IPS DF 19.7 (cell line): ENCODE measurements around the gene PQBP1.
A peak's percentile ranks its signal among the peaks of the same experiment; 100 is the strongest.

Experiments used
- DNase-seq: peaks from one replicate; pipeline ENCODE4 v3.0.0-alpha.2; 2013; ENCODE audit warnings: low read depth, low spot score

Gene PQBP1

DNA sequence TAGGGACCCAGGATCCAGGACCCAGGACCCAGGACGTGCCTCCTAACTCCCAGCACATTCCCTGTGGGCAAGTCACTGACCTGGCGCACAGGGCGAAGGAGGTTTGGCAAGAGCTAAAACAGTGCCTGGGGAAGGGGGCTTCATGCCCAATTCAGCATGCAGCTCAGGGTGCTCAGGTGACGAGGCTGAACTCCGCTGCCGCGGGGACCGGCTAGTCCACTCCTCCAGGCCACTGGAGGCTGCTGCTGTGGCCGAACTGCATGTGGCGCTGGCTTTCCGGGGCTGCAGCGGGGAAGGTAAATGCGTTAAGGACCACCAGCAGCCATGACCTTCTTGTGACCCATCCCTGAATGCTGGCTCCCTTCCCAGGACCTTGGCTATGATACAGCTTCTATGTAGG is 26.0 kb downstream of the PQBP1 start:
- no peak for DNase-seq

DNA sequence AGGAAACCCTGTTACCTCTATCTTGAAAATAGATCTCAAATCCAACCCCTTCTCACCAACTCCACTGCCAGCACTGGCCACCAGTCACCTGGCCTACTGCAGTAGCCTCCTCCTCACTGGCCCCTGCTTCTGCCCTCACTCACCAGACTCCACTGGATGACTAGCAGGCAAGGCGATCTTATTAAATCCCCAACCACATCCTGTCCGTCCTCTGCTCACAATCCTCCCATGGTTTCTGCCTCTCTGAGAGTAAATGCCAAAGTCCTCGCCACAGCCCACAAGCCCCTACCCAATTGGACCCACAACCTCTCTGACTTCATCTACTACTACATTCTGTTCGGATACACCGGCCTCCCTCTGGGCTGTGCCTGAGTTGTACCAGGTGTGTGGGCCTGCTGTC is 26.5 kb downstream of the PQBP1 start:
- no peak for DNase-seq

DNA sequence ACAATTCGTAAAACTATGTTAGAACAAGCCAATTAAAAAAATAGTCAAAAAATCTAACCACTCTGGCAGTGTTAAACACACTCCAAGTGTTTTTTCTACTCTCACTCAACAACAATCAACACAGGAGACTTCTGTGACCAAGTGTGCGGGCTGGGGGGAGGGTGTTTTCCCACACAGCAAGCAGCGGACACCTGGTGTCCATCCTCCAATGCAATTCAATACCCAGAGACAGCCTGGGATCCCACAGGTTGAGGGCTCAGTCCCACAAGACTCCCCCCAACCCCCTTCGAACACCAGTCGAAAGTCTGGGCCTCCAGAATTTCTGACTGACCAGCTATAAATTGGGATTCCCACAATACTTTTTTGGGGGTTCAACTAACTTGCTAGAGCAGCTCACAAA is 29.4 kb downstream of the PQBP1 start:
- DNase-seq: no peak

DNA sequence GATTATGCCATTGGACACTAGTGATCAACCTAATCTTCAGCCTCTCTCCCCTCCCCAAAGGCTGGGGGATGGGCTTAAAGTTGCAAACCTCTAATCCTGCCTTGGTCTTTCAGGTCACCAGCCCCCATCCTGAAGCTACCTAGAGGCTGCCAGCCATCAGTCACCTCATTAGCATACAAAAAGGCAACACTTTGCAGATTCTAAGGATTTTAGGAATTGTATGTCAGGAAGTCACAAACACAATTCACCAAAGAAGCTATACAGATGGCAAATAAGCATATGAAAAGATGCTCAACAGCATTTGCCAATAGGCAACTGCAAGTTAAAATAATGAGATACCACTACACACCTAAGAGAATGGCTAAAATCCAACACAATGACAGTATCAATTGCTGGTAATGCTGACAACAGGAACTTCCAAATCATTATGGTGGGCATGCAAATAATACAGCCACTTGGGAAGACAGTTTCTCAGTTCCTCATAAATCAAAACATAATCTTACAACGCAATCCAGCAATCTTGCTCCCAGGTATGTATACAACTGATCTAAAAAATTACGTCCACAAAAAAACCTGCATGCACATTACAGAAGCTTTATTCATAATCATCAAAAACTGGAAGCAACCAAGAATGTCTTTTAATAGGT is 30.1 kb downstream of the PQBP1 start:
- DNase-seq: peak; percentile 87

DNA sequence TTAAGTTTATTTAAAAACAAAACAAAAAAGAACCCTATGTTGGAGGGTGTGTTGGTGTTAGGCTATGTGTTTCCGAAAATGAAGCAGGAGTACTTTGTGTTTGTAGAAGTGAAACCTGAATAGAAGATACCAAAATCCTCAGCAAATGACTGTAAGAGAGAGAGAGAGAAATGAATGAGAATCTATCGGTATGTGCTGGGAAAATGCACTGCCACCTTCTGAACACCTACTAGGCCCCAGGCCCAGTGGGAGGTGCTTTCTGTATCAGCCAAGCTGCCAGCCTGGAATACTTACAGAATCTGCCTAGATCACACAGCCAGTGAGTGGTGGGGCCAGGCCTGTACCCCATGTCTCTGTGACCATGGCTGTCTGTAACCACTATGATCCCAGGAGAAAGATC is 36.0 kb downstream of the PQBP1 start:
- no peak for DNase-seq

DNA sequence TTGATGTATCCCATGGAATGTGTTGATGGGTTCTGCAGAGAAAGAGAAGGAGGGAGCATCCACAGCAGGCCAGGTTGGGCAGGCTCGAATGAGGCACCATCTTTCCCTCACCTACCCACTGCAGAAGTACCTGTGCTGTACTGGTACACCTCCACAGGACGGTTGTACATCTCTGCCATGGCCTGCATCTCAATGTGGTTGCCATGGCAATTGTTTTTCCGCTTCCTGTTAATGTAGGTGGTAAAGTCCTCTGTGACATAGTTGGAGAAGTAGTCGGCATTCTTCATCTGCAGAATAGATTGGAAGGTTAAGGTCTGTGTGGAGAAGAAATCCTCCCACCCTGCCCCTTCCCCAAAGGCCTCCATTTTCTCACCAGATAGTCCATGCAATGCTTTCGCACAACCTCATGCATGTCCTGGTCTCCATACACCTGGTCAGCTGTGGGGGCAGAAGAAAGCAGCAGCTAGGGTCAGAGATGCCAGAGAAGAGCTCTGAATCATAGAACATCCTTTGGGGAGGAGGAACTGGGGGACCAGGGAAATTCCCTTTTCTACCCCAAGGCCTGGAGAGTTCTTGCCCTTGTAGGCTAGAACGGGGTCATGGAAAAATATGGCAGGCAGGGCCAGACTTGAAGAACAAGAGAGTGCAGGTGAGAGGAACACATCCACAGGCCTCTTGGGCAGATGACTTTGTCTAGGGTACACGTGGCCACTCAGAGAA is 37.0 kb downstream of the PQBP1 start:
- no peak for DNase-seq

DNA sequence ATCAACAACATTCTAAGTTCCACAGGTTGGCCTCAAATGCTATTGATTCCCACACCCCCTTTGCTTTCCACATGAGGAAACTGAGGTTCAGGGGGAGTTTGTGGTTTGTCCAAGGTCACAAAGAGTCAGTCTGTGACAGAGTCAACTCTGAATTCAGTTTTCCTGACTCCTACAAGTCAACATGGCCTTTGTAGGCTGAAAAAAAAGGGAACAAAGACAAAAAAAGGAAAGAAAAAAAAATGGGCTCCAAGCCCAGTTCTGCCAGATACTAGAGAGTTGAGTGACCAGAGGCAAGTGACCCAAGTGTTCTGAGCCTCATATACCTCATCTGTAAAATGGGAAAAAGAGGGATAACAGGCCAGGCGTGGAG is 37.6 kb downstream of the PQBP1 start:
- DNase-seq: no peak

DNA sequence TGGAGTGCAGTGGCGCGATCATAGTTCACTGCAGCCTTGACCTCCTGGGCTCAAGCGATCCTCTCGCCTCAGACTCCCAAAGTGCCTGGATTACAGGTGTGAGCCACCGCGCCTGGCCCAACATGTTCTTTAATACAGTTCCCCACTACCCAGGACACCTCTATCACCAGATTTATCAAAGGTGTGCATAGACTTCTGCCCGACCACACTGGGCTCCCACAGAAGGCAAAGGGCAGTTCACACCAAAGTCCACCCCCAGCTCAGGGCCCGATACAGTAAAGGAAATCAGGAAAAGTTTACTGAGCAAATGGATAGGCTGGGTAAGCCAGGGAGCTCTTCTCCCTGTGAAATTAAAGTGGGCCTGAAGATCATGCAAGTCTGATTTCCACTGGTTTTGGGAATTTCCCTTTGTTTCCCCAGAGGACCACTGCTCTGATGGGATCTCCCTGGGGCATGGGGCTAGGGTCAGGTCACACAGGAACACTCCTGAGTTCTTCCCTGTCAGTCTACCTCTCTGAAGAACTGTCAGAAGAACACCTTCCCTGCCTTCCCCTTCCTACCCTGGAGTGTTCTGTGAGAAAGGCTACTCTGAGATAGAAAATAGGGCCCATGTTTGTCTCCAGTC is 38.8 kb downstream of the PQBP1 start:
- DNase-seq: no peak

DNA sequence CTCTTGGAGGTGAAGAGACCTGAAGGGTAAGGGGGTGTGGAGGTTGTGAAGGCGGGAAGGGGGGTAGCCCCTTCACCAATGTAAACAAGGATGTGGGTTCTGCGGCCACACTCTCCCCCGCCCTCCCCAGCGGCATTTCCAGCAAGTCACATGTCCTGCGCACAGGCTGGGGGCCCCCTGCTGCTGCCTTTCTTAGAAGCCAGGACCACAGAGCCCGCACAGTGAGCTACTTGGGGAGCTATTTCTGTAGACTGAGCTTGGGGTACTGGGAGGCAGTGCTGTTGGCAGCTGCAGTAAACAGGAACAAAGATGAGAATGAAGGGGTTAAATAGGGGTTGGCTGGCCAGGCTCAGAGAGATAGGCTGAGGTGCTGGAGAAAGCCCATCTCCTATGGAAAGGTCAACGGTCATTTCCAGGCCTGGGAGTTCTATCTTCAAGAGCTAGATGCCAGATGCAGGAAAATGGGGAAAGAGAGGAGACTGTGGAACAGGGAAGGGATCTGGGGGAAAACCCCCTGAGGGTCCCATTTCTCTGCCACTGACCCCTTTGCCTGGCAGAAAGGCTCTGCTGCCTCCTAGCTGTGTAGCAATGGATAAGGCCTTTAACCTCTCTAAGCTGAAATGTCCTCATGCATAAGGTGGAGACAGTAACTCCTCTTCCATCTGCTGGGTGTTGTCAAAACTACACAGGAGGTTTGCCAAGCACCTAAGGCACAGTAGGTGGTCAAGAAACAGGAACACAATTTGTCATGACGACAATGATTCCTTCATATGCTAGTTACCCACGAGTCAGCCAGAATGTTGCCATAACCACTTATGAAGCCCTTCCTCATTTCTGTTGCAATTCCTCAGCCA is 39.6 kb downstream of the PQBP1 start:
- DNase-seq: no peak

DNA sequence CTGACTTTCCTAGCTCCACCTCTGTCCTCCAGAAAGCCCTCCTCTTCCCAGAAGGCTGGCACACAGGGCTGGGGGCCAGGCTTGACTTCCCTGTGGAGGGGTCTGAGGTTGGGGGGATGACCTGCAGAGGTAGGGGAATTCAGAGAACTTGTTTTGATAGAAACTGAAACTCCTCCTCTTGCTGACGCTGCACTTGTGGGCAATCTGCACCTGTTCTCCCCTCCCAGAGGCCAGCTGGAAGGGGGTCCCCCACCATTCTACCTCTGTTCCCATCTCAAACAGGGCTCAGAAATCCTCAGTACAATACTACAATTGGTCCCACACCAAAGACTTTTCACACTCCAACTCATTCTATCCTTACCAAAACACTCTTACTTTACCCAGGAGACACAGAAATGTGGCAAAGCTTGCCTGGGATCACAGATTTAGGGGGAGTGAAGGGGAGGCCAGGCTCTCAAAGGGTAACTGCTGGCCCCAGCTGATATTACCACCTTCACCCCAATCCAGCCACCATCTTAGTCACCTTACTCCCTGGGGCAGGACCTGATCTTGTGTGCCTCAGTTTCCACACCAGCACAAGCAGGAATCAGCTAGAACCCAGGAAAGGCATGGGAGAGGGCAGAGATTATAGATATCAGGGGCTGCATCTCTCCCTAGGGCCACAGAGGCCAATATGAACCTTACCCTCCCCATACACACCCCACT is 41.1 kb downstream of the PQBP1 start:
- DNase-seq: no peak

DNA sequence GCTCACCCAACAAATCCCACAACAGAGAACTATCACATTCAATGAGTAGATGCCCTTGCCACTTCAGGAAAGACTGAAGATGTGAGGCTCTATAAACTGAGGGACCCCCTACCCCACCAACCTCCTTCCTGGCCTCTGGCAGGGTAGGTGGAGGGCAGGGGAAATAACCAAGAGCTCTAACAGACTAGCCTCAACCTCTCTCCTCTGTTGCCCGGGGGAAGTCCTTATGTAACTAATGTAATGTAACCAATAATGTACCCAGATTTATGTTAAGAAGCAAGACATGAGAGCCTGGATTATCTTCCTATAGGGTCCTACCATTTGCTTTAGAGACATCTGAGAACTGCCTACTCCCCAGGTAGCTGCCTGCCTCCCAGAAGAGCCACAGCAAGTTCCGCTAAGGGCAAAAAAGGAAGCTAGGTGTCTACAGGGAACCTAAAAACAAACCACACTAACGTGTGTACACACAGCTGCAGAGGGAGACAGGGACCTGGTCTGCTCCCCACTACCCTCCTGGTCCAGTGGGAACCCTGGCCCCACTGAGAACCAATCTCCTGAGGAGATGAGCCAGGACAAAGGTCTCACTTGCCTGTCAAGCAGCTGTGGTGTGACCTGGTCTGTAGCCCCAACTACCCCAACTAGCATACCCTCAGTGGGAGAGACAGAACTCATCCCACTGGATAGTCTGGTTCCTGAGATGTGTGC is 41.9 kb downstream of the PQBP1 start:
- no peak for DNase-seq

DNA sequence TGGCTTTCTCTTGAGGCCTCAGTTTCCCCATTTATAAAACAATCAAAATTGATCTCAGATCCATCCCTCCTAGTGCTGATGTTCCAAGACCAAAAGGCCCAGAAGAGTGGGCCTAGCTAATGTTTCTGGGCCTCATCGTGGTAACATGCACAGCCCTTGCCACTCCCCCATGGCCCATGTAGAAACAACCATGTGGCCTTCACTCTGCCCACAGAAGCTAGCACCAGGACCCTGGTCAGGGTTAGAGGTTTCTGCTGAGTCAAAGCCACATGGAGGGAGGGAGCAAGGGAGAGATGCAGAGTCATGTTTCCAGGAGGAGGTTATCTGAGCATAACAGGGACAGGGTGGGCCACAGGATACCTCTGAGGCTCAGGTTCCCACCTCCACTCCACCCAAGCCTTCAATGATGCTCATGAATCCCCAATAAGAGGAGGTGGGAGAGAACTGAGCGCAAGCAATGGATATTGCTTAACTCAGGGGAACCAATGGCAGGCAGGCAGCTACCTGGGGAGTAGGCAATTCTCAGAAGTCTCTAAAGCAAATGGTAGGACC is 42.8 kb downstream of the PQBP1 start:
- no peak for DNase-seq

DNA sequence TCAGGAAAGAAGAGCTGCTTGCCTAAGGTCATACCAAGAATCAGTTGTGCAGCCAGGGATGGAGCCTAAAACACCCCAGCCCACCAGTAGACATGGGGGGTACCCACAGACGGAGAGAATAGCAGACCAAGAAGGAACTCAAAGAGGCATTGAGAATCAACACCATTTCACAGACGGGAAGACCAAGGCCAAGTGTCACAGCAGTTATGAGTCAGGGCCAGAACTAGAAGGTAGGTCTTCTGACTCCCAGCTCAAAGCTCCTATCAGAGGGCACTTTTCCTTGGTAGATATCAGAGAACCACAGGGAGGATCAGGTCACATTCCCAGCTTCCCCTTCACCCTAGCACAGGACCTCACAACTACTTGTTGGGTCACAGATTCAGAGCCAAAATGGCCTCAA is 45.2 kb downstream of the PQBP1 start:
- no peak for DNase-seq

DNA sequence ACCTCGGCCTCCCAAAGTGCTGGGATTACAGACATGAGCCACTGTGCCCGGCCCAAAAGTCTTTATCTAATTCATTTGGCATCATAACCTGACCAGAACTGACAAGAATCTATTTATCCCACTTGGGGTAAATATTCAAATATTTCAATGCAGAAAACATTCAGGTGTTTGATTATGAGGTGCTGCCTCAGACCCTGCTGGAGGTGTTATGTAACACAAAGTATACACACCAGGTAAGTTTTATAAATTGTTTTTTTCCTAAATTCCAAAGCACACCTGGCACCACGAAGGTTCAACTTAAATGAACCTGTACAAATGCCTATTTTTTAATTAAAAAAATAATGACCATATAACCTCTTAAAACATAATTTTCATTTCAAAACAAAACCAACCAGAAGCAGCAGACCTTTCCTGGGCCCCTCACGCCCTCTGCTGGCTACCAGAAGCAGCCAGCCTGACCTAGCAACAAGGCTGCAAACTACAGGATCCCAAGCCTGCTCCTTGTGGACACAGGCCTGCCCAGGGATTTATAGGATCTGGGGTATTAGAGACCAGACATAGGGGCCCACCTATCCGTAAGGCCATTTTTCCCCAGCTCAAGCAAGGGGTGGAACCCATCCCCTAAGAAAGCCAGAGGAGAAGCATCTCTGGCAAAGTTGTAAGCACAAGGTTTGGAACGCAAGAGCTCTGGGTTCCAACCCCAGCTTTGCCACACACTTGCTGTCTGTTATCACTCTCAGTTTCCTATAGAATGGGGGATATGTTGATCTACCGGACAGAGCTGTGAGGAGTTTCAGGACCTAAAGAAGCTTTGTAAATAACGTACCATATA is 48.0 kb downstream of the PQBP1 start:
- no peak for DNase-seq

DNA sequence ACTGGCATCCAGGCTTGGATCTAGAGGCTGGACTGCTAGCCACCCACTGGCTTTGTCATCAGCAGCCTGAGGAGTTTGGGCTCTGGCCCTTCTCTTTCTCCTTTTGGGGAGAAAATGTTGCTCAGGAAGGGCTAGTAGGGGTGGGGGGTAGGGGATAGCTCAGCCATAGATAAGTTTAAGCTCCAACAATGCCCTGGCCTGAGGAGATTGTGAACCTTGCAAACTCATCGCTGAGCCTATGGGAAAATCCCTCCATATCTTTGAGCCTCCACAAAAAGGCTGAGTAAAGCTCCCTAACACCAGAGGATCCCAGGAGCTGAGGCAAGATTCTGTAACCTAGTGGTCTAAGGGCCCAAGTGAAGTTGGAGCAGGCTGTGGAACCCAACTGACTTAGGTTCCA is 50.9 kb downstream of the PQBP1 start:
- no peak for DNase-seq
